GM19238 (cell line): Measurements from ENCODE around the gene GPC6.

Experiments
- DNase-seq: peaks from one replicate; pipeline ENCODE4 v3.0.0; 2011; ENCODE audit warnings: low spot score; ENCODE audit not compliant: insufficient read length

The GPC6 gene

DNA sequence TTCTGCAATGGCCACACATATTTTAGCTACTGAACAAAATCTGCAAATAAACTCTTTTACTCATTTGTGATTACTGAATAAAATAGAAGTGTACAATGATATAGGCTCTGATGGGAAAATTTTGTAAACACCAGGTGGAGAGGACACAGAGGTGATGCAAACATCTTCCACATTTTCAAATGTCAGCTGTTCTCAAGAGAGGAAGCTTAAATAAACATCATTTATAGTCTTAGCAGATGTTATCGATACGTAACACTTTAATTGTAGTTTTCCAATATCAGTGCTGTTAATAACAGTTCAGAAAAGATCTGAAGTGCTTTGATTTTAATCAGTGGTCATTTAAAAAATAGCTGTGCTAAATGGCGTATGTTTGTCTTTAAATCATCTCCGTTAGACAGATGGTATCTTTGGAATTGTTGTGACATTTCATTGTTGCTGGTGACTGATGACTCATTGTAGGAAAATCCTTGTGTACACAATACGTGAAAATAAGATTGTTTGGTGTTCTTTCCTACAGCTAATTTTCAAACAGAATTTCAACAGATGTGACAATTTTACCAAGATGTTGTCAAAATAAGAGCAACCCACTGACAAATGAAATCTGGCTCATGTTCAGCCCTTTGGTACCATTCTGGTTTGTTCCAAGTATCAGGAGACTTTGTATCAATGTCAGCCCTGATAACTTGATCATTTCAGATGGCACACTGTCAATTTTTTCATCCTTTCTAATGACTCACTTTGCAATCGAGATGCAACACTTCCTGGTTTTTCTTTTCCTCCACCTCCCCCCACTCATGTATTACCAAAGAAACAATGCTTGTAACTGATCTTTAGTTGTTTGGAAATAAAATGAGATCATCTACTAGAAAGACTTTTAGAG, 736.9 kb downstream of the GPC6 start:
- DNase-seq, result no peak

DNA sequence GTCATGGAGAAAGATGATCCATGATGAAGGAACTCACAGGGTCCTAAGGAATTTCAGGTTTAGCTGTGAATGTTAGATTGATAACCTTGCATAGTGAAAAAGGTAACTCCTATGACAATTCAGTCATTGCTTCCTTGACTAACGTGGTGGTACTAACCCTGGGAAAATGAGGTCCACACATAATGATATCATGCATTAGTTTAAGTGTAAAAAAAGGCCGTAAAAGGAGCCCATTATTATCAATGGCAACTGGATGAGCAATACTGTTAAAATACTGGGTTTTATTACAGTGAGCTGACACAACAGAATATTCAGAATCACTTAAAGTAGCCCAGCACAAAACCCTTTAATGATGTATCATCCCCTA, 737.5 kb downstream of the GPC6 start:
- no peak for DNase-seq

DNA sequence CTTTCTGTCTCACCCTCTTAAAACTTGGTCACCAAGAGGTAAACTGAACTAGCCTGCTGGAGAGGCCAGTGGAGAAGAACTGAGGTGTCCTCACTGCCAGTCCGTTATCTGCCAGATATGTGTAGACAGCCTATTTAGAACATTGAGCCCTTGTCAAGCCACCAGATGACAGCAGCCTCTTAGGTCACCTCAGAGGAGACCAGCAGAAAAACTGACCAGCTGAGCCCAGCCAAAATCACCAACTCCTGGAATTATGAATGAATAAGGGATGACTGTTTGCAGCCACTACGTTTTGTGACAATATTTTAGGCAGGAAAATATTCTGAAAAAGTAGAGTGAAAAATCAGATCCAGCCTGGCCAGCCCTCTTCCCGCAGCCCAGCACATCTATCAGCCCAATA, 739.0 kb downstream of the GPC6 start:
- DNase-seq, result no peak

DNA sequence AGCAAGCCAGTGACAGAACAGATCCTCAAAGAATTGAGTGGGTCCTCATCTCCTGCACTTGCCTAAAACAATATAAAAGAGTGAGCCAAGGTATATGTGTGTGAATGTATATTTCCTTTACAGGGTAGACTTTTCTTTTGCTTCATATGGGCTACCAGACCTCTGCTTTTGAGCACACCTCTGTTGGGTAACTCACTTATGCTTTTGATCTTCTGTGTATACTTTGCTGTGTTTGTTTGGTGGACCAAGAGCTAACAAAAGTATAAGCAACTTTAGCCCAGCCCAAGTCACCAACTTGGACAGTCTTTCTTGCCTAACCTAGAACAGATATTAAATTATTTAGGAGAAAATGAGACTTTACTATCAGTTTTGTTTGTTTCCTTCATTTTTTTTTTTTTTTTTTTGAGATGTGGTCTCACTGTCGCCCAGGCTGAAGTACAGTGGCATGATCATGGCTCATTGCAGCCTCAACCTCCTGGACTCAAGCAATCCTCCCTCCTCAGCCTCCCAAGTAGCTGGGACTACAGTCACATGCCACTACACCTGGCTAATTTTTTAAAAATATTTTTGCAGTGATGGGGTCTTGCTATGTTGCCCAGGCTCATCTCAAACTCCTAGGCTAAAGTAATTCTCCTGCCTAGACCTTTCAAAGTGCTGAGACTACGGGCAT, 739.8 kb downstream of the GPC6 start:
- DNase-seq, result no peak

DNA sequence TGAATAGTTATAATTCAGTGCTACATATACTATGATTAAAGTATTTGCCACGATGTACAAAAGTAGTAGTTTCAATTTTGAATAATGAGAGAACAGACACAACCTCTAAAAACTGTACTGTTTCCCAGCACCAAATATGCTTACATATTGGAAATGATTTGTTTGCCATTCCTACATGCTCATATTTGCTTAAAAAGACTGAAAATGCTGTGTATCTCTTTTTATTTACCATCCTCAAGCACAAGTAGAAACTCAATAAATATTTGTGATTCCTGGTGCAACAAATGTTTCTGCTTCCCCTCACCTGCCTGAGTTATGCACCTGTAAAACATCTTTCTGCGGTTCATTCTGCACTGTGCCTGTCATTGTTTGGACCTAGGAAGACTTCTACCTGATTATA, 740.7 kb downstream of the GPC6 start:
- no peak for DNase-seq

DNA sequence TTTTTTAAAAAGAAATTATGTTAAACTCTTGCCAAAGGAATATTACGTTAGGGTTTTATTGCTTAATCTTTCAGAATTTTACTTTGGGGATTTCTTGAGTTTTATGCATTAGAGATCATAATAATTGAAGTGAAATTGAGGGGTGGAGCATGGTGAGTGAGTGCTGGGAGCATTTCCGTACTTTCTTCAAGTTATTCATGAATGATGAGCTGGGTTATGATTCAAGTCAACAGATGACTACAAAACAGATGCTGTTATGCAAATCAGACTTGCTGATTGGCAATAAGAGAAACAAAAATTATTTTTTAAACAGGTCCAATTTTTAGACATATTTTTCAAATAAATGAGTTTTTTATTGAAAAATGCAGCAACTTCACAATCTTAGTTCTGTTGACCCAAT, 748.6 kb downstream of the GPC6 start:
- DNase-seq, result no peak

DNA sequence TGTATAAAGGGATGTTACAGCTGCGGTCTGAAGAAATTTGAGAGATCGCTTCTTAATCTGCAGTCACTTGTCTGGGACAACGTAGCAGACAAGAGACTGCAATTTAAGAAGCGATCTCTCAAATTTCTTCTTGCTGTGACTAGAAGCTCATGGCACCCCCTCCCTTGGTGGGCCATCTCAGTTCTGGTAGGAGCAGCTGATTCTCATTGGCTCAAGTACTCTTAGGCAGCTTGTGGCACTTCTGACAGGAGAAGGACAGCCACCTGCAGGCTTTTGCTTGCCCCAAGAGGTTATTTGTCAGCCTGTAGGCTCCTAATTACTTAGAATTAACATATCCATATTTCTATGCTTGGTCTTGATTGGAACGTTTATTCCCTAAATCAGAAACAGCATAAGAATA, 749.9 kb downstream of the GPC6 start:
- DNase-seq, result no peak

DNA sequence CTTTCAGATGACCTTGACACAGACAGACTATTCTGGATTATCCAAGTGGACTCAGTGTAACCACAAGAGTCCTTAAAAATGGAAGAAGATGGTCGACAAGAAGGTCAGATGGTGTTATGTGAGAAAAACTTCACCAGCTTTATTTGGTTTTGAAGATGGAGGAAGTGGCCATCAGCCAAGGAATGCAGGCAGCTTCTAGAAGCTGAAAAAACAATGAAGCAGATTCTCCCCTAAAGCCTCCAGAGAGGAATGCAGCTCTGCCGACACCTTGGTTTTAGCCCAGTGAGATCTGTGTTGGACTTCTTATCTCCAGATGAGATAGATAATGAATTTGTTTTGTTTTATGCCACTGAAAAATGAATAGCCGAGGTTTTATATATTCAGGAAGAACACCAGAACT, 751.4 kb downstream of the GPC6 start:
- DNase-seq, result no peak

DNA sequence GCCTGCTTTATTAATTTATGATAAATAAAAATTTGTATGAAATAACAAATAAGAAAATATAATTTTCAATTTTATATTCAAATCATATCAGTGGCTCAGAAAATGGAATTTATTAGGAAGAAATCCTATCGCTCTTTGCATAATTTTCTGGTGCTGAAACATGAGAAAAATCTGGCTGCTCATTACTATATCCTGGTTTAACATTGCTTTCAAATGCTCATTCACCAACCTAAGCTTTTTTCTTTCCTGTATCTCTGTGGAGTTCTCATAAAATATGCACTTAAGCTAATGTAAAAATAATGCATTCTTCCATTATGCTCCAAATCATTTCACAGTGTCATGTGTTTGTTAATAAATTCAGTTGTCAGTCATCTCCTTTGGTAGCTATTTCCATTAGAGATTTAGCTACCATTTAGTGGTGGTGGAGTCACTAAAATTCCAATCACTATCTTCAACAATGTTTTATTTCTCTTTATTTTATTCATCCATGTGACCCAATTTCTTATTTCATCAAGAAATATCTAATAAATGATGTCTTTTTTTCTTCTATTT, 754.9 kb downstream of the GPC6 start:
- no peak for DNase-seq

DNA sequence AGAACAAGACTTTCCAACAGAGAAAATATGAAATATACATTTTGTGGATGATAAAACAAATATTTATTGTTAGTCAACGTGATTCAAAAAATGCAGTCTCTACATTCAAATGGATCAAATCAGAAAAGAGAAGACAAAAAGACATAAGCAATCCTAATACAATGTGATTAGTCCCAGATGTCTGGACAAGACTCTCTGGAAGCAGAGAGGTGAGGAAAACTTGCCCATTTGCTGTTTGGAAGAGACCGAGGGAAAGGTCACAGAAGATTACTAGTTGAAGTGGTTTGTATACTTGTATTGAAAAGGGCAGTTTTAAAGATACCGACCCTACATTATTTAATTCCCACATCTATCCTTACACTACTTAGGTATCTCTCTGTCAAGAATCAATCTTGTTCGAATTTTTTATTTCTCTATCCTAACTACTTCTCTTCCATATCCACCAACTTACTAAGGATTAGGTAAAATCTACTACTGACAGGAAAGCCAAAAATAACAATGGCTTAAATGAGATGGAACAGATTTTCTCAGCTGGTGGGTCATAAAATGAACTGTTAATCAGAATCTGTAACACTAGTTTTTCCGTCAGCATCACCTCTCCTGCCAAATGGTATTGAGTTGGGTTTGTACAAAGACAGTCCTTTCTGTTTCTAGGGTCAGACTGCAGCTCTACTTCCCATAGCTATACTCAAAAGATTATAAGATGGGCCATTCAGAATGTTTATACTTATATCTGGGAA, 755.7 kb downstream of the GPC6 start:
- DNase-seq, result no peak

DNA sequence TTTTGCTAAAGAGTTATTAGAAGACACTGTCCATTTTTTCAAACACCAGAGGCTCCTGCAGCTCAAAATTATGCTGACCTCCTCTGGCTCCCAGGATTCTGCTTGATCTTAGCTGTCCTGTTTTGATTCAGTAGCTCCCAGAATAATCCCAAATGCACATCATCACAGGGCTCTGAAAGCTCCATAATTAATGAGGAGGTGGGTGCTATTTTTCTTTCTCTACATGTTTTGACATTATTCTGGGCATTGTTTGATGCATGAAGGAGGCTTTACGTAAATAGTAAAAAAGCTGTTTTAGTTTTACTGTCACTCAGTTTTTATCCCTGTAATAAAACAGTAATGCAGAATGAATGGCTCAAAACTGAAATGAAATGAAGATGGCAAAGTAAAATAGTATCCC, 757.4 kb downstream of the GPC6 start:
- DNase-seq, result no peak

DNA sequence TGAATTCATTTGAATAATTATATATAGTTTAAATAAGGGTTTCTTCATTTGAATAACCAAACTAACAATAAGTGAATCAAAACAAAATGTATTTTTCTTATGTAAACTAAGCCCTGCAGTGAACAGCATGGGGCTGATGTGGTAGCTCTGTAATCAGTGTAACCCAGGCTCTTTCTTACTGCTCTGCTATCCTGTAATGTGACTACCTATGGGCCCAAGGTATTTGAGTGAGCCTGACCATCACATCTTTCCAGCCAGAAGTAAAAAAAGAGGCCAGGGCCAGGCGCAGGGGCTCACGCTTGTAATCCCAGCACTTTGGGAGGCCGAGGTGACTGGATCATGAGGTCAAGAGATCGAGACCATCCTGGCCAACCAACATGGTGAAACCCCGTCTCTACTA, 758.3 kb downstream of the GPC6 start:
- no peak for DNase-seq

DNA sequence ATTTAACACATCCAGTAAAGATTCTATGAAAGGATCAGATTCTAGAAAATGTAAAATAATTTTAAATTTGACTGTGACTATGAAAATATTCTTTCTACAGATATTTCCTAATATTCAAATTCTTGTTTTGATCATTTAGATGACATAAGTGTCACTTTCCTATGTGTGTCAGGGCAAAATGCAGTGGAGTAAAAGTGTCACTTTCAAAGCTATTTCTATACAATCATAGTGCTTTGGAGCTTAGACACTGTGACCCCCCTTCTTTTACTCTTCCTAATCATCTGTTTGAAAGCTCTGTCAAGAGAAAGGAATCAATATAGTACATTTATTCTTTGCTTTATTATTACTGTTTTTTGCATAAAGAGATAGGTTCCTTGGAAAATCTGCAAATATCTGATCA, 760.9 kb downstream of the GPC6 start:
- no peak for DNase-seq

DNA sequence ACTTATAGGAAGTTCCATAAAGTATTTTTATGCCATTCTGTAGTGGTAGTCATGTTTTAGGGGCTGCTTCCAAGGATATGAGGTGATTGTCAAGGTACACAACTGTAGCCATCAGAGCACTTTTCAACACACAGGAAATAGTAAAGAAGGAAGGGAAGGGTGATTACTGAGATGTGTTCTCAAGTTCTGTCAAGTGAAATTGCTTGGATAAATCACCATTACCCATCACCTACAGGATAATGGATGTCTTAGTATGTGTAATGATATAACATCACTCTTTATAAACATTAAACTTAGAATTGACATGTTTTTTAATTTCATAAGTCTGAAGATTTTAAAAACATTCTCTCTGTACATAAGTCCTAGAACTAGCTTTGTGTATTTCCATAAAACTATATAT, 765.0 kb downstream of the GPC6 start:
- DNase-seq, result no peak

DNA sequence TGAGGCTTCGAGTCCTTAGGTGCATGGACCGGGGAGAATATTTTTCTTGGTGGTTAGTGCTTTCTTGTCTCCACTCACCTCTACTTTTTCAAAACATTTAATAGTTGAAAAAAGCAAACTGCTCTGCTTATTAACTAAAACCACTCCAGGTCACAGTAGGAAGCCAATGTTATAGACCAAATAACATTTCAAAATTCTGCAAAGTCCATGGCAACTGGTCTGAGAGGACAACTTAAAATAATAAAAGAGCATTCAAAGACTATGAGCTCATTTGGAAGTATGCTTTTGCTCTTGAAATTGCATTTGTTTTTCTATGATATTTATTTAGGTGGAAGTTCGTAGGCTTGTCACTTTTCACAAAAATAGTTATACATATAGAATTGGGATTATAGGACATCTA, 769.9 kb downstream of the GPC6 start:
- no peak for DNase-seq

DNA sequence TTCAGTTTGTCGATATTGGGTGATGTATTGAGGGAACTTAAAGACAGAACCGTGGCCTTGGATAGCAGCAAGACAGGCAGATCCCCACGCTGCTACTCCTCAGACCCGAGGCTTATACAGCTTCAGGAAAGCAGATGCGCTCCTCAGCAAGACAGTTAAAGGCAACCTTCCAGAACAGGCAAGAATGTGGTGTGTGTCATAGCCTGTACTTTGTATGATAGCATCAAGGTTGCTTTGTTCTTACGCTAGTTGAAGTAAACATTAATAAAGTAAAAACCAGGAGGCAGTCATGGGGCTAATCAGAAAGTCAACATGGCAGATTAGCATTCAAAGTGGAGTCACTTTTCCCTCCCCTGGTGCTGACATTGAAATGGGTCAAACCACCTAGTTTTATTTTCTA, 779.7 kb downstream of the GPC6 start:
- no peak for DNase-seq

DNA sequence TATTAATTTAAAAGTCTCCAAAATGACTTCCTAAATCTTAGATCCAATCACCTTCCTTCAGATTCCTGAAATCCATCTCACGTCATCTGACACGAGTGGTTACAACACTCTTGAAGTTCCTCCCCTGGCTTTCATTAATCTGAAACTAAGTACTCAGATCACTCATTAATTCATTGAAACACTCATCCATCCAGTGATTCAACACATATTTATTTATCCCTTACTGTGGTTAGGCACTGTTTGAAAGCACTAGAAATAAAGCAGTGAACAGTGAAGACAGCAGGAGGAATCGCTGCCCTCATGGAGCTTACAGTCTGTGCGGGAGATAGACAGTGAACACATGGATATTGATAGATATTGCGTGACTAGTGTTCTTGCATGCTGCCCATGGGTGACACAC, 780.5 kb downstream of the GPC6 start:
- no peak for DNase-seq

DNA sequence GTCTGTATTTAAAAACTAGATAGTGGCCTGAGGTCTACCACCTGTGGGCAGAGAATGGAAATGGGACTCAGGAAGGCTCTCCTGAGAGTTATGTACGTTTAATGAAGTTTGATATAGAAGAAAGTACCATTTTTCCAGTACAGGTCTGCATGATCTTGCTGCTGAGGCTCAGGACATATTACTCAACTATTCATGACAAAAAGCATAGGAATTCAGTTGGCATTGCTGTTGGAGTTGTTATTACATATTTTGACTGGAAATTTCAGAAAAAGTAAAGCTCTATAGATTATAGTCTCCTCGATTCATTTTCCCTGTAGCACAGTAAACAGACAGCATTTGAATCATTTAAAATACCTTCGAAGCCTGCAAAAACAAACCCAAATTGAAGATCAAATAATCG, 783.1 kb downstream of the GPC6 start:
- no peak for DNase-seq

DNA sequence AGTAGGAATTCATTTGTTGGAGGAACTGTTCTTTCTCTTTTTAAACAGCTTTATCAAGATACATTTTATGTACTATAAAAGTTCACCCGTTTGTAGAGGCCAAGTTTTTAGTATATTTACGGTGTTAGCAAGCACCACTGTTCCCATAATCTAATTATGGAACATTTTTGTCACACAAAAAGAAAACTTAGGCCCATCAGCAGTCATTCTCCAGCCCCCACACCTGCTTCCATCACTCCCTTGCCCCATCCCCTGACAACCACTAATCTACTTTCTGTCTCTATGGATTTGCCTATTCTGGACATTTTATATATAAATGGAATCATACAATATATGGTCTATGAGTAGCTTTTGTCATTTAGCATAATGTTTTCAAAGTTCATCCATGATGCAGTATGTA, 787.9 kb downstream of the GPC6 start:
- no peak for DNase-seq

DNA sequence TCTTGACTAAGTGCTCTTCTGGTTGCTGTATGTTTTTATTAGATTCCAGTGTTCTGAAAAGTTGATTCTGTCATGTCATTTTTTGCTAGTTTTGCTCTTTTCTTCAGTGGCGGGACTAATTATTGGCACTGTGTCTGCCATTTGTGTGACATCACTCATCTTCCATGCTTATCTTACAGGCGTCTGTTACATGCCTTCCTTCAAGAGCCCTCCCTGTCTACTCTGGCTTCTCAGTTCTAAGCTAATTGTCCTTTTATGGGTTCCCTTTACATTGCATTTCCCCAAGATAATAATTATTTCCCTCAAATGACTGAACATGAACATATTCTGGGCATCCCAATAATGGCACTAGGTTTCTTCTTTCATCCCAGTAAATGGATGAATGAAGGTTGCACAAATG, 793.8 kb downstream of the GPC6 start:
- DNase-seq, result no peak

DNA sequence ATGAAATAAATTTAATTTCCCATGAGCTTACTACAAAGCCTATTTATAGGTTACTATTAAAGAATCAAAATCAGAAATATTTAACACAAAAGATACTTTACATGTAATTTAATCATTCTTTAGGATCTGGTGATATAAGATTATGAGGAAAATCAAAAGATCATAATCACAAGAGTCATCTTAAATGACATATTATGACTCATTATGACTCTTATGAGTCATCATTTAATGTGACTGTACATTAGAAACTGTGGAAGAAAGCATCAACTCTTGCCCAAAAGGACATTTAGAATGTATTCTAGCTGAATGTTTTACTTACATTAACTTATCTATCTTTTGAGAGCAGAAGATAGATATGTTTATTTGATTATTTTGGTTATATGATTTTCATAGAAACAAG, 794.2 kb downstream of the GPC6 start:
- DNase-seq, result no peak

DNA sequence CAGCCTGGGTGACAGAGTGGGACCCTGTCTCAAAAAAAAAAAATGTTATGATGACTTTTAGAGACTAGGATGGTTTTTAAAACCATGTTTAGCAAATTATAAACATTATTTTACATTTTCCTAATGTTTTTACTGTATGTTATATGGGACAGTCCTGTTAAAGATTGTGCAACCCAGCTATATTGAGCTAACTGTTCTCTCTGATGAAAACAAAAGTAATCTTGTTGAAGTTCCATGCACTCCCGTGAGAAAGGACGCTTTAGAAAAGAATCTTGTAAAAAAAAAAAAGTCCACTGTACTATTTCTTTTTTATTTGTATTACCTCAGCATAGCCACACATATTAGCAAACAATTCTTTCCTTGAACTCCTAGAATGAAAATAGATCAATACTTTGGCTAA, 801.6 kb downstream of the GPC6 start:
- DNase-seq, result no peak
